ENCODE results near the gene NAPA. TPM values are rescaled to one million over a fixed set of nuclear protein-coding genes. Genes with fewer than 3 reads are reported as not detected.
A peak's percentile ranks its signal among the peaks of the same experiment; 100 is the strongest.

The NAPA gene
- total RNA-seq, 2 donors from 2014 or later: 92.7 to 113 TPM

DNA sequence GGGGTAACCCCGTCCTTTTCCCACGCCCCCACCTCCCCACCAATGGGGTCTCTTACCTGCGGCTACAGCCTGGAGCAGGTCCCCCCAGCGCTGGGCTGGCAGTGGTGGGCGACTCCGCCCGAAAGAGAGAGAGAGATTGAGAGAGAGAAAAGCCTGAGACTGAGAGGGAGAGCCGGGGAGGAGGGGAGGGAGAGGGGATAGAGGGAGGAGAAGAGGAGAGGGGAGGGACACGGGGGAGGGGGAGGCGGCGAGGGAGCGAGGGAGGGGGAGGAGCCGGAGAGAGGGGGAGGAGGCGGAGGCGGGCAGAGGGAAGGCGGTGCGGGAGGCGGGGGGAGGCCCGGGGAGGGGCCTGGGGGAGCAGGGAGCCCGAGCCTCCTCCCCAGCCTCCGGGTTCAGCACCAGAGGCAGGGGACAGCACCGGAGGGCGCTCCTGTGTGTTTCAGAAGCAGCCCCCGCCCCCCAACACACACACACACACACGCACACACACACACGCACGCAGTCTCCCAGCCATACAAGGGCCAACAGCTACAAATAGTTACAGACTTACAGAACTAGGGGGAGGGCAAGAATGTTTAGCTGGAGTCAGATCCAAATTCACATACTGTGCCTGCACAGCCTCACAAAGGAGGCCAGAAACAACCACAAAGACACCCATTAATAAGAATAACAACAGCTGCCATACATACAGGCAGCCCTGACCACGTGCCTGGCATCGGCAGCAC is 43.0 kb downstream of the NAPA start, which contains the start of gene SLC8A2:
Gene SLC8A2, minus strand, starts transcription at position 161 of the 725 bp plus-strand sequence. CDS start 5,490 bp downstream, outside the sequence.
- DNase-seq: peak; percentile 67
- ATAC-seq: peak; percentile 74 to 77

DNA sequence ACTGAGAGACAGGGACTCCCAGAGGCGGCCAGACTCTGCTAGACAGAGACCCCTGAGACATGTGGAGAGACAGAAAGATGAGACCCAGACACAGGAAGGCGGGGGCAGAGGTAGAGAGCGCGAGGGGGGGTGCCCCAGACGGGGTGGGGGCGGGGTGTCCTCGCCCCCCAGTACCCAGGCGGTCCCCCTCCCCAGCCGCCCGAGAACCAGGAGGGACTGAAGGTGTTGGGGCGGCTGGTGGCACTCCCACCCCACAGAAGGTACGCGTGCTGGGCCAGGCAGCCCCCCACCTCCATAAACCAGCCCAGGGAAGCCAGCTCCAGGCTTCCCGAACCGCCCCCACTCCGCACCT is 43.5 kb downstream of the NAPA start:
- ATAC-seq: peak in 1 of 2 donors; percentile 3
- intact Hi-C loops (cut with DNase I): no loop called here
- DNase-seq: no peak

More for the DNA sequence above, 43.0 kb downstream of the NAPA start, which contains the start of gene SLC8A2:
- intact Hi-C loops (cut with DNase I): no loop called here

DNA sequence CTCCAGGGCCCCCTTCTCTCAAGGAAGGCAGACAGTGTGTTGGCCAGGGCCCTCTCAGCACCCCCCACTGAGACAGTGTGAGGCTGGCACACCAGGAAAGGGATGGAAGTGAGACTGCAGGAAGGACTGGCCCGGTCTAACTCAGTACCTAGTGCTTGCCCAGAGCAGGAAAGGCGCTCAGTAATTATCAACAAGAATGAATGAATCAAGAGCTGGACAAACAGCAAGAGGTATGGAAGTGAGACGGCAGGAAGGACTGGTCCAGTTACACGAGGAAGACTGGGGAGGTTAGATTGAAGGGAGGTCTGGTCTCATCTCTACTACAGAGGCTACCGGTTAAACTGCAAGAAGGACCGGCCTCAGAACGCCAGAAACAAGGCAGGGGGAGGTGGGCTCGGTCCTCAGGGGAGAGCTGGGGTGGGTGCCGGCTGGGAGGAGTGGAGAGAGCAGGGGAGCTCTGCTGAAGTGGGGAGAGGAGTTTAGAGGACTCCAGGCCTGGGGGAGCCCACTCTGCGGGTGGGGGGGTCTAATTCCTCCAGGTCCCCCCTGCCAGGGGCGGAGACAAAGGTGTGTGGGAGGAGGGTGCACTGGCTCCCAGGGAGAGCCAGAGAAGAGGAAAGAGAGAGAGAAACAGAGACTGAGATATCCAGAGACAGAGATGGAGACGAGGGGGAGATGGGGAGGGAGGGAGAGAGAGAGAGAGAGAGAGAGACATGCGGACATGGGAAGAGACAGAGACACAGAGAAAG is 44.2 kb downstream of the NAPA start:
- intact Hi-C loops (cut with DNase I): no loop called here
- DNase-seq: no peak
- no peak for ATAC-seq

DNA sequence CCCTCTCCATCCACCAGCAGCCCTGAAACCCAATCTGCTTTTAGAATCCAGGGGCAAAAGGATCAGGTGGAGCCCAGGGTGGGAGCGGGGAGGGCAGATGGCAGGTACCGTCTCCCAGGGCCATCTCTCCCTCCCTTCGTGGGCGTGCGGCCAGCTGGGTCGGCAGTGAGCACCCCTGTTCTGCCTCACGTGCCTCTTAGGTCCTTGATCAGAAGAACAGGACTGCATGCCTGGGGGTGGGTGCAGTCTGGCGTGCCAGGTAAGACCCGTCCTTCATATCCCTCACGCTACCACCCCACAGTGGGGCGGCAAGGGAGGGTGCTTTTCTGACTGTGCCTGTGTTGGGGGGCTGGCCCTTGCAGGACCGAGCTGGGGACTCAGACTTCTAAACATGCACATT is 45.1 kb downstream of the NAPA start:
- no peak for DNase-seq
- no peak for ATAC-seq
- intact Hi-C loops (cut with DNase I): no loop called here

- DNase-seq (no peak), ATAC-seq (no peak)
- intact Hi-C loops (cut with DNase I): no loop called here
Measured at GRCh38 chr19:47469363-47469700, 45.5 kb downstream of the NAPA start.

- no peak for ATAC-seq
- DNase-seq: no peak
- intact Hi-C loops (cut with DNase I): no loop called here
Measured at GRCh38 chr19:47467914-47468313, 46.9 kb downstream of the NAPA start.

DNA sequence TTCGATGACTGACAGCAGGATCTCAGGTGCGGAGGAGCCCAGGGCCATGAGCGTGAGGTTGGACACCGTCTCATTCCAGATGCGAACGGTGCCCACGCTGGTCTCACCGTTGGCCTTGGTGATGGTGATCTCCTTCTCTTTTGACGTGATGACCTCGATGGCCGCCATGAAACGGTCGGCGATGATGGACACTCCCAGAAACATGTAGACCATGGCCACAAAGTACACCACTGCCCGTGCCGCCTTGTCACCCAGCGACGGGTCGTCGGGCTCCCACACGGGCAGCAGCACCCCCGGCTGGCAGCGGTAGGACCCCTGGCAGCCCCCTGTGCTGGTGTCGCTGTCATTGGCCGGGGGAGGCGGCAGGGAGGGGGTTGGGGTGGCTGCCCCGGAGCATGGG is 48.9 kb downstream of the NAPA start:
- ATAC-seq: no peak
- DNase-seq: no peak
- intact Hi-C loops (cut with DNase I): no loop called here

- no peak for DNase-seq
- intact Hi-C loops (cut with DNase I): no loop called here
- no peak for ATAC-seq
Measured at GRCh38 chr19:47464675-47465419, 50.0 kb downstream of the NAPA start.

GRCh38 chr19:47461876-47462275 is 53.0 kb downstream of the NAPA start:
- intact Hi-C loops (cut with DNase I): no loop called here
- DNase-seq (no peak), ATAC-seq (no peak)

GRCh38 chr19:47459477-47459876 is 55.4 kb downstream of the NAPA start:
- DNase-seq (no peak), ATAC-seq (no peak)
- intact Hi-C loops (cut with DNase I): no loop called here

- ATAC-seq (no peak), DNase-seq (no peak)
- intact Hi-C loops (cut with DNase I): no loop called here
Measured at GRCh38 chr19:47458672-47459071, 56.2 kb downstream of the NAPA start.

DNA sequence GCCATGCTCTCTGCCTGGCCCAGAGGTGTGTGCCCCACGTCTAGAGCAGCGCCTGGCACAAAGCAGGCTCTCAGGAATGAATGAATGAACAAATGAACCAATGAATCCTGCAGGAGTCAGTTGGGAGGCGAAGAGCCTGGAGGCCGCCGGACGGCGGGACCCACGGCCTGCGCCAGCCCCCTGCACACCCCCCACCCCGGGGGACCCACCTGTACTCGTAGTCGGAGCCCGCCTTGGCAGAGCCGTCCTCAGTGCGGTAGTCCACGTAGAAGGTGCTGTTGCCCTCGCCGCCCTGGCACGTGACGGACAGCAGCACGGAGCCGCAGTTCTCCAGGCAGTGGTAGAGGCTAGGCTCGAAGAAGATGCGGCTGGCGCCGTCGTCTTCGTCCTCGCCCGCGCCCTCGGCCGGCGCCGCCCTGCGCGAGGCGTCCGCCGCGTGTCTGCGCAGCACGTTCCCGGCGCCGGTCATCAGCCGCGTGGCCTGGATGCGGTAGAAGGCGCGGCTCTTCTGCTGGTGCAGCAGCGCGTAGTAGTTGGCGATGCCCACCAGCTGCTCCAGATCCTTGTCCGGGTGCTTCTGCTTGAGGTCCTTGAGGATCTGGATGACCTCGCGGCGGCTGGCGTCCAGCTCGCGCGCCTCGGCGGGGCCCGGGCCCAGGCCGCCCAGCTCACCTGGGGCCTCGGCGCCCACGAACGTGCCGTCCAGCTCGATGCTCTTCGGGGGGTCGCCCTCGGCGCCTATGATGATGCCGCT is 58.0 kb downstream of the NAPA start:
- no peak for DNase-seq
- no peak for ATAC-seq
- intact Hi-C loops (cut with DNase I): no loop called here

DNA sequence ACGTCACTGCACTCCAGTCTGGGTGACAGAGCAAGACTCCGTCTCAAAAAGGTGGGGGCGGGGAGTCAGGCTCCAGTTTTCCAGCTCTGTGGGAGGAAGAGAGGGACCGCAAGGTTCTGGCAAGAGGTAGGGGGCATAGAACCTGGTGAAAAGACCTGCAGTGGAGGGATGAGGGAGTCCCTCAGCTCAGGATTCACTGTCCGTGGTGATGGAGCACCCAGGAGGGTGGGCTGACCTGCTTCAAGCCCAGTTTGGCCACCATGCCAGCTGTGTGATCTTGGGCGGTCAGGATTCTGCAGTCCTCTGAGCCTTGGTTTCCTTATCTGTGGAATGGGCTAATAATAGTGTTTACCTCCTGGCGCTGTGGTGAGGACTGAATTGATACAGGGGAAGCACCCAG is 64.4 kb downstream of the NAPA start:
- ATAC-seq (no peak), DNase-seq (no peak)
- intact Hi-C loops (cut with DNase I): no loop called here

- no peak for ATAC-seq
- intact Hi-C loops (cut with DNase I): no loop called here
Measured at GRCh38 chr19:47448360-47448727, 66.5 kb downstream of the NAPA start.

DNA sequence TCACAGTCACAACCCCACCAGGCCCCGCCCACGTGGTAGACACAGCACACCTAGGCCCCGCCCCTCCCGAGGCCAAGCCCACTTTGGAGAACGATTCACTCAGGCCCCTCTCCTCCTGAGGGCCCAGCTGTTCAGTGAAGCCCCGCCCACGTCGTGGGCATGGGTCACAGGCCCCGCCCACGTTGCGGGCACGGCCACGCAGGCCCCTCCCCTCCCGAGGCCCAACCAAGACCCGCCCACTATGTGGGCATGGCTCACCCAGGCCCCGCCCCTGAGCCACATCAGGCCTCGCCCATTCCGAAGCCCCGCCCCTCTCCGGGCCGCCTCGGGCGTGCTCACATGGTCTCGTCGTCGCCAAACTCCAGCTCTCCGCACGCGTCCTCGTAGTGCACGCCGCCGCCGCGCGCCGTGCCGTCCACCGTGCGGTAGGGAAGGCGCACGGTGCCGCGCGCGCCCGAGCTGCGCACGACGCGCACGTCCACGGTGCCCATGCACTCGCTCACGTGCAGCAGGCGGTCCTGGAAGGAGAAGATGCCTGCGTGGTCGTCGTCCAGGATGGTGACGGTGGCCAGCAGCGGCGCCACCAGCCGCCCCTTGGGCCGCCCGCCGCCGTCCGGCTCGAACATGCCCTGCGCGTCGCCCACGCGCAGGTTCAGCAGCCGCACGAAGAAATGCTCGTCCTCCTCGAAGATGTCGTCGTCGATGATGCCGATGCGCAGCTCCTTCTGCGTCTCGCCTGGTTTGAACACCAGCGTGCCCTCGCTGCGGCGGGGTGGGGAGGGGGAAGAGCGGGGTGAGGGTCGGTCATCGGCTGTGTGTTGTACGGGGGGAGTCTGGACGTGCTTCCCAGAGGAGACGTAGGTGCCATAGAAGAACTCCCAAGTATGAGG is 67.1 kb downstream of the NAPA start:
- DNase-seq (peak; percentile 52), ATAC-seq (peak; percentile 25 to 69)
- intact Hi-C loops (cut with DNase I): no loop called here

More at GRCh38 chr19:47448360-47448727, 66.5 kb downstream of the NAPA start:
- no peak for DNase-seq

GRCh38 chr19:47446534-47447469 is 68.1 kb downstream of the NAPA start:
- intact Hi-C loops (cut with DNase I): no loop called here
- DNase-seq (no peak), ATAC-seq (peak in 1 of 2 donors; percentile 39)

DNA sequence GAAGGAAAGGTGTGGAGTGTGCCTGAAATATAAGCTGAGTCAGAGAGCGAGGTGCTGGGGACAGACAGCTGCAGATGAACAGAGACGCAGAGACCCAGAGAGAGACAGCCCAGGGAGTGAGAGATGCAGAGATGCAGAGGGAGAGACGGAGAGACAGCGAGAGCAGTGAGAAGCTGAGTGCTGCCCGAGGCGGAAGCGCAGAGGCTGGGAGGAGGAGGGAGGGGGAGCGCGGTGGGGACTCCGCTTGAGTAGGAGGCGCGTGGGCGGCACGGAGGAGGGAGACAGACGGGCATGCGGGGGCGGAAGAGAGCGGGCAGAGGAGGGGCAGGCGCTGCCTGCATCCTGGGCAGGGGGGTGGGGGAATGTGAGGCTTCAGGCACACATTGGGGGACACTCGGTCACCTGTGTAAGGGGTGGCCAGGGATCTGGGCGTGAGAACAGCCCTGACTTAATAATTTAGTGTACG is 68.9 kb downstream of the NAPA start:
- ATAC-seq (peak; percentile 43 to 54), DNase-seq (peak; percentile 54)
- intact Hi-C loops (cut with DNase I): no loop called here
